ENCODE measurements around the gene CKS2. TPM values are rescaled to one million over a fixed set of nuclear protein-coding genes. Genes with fewer than 3 reads are reported as not detected.
"Not testable (repeated sequence)": the region's sequence is repeated elsewhere in the genome, so short reads cannot be mapped to it uniquely, and the experiment has no call there.

The CKS2 gene
- total RNA-seq = 1 to 10 TPM; 2.9 to 4.3 TPM

DNA sequence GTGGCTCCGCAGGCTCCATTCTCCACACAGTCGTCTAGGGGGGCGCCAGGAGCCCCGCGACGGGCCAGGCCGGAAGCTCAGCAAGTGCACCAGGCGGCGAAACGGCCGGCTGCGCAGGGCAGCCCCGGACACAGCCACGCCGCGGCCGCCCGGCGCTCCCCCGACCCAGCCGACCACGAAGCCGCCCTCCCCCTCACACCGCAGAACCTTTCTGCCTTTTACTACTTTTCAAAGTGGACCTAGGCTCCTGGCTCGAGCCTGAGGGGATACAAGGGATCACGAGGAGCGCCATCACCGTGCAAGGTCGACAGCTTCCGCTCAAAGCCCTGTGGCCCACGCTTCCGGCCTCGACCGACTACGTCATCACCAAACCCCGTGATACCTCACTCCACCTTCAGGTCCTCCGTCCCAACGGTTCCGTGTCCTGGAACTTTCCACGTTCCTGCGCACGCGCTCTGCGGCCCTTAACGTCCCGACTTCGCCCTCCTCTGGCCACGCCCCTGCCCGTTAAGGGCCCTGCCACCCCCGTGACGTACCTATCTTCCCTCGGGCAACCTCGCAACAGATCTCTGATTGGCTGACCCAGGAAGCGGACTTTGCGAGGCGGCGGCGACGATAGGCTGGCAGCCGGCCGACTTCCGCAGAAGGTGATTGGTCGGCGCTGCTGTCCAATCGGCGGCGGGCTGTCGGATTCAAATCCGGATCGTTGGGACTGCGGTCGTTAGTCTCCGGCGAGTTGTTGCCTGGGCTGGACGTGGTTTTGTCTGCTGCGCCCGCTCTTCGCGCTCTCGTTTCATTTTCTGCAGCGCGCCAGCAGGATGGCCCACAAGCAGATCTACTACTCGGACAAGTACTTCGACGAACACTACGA is at the start of gene CKS2:
TSS of gene CKS2 (plus strand) at position 721 of the 871 bp plus-strand sequence. CDS start at position 819, 98 bp downstream.
- peak; percentile 100 for DNase-seq

DNA sequence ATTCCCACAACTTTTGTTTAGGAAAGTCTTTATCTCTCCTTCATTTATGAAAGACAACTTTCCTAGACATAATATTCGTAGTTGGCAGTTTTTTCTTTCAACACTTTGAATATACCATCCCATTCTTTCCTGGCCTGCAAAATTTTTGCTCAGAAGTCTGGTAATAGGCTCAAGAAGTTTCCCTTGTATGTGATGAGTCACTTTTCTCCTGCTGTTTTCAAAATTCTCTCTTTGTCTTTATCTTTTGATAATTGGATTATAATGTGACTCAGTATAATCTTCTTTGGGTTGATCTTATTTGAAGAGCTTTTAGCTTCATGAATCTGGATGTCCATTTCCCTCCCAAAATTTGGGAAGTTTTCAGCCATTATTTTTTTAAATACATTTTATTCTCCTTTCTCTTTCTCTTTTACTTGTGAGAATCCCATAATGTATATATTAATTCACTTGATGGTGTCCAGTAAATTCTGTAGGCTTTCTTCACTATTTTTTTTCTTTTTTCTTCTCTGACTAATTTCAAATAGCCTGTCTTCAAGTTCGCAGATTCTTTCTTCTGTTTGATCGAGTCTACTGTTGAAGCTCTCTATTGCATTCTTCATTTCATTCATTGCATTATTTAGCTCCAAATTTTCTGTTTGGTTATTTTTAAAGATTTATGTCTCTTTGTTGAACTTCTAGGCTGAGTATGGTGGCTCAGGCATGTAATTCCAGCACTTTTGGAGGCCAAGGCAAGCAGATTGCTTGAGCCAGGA is 37.3 kb upstream of the CKS2 start:
- Histone ChIP-seq H3K4me1 (no peaks in the 10 kb centered on the region), H3K27me3 (no peaks in the 10 kb centered on the region), H3K9me3 (peaks cover 0 to 4% (median 0%) of the 10 kb centered on the region in 3 donors), H3K36me3 (replicated peaks in 1 of 2; ENCODE audit: insufficient read depth in 1 of 2, low read depth in 2 of 2) (no peaks in the 10 kb centered on the region), H3K4me3 (no peak overlapping the region), H3K27ac (no peak overlapping the region)
- intact Hi-C loops (cut with DNase I) = no loop called here
- ATAC-seq (no peak), DNase-seq (no peak)
- WGBS, 2 donors = 79 to 80% methylated on average over 3 of the region's 3 CpGs
- no peak for TF ChIP-seq POLR2A (IDR thresholded peaks at IDR 0.05)
- TF ChIP-seq, protein P1, sequence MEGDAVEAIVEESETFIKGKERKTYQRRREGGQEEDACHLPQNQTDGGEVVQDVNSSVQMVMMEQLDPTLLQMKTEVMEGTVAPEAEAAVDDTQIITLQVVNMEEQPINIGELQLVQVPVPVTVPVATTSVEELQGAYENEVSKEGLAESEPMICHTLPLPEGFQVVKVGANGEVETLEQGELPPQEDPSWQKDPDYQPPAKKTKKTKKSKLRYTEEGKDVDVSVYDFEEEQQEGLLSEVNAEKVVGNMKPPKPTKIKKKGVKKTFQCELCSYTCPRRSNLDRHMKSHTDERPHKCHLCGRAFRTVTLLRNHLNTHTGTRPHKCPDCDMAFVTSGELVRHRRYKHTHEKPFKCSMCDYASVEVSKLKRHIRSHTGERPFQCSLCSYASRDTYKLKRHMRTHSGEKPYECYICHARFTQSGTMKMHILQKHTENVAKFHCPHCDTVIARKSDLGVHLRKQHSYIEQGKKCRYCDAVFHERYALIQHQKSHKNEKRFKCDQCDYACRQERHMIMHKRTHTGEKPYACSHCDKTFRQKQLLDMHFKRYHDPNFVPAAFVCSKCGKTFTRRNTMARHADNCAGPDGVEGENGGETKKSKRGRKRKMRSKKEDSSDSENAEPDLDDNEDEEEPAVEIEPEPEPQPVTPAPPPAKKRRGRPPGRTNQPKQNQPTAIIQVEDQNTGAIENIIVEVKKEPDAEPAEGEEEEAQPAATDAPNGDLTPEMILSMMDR (IDR thresholded peaks at IDR 0.05) = no peak

More for the DNA sequence above, at the start of gene CKS2:
- WGBS, 2 donors = 0% methylated on average over 5 to 82 of the region's 86 CpGs
- Histone ChIP-seq H3K36me3 (replicated peaks in 1 of 2; ENCODE audit: insufficient read depth in 1 of 2, low read depth in 2 of 2) (no peaks in the 10 kb centered on the region), H3K4me1 (peaks cover 22% of the 10 kb centered on the region), H3K27ac (peak within 1 kb of the TSS; percentile 99 to 100 (median 100)), H3K27me3 (no peaks in the 10 kb centered on the region), H3K9me3 (no peaks in the 10 kb centered on the region), H3K4me3 (peak within 1 kb of the TSS; percentile 53 to 65)
- intact Hi-C loops (cut with DNase I) = no loop called here
- TF ChIP-seq, protein P1 (IDR thresholded peaks at IDR 0.05) = peak in 1 of 7 experiments; percentile 25
- peak; percentile 96 to 98 (median 98) for TF ChIP-seq POLR2A (IDR thresholded peaks at IDR 0.05)
- peak; percentile 96 for ATAC-seq

DNA sequence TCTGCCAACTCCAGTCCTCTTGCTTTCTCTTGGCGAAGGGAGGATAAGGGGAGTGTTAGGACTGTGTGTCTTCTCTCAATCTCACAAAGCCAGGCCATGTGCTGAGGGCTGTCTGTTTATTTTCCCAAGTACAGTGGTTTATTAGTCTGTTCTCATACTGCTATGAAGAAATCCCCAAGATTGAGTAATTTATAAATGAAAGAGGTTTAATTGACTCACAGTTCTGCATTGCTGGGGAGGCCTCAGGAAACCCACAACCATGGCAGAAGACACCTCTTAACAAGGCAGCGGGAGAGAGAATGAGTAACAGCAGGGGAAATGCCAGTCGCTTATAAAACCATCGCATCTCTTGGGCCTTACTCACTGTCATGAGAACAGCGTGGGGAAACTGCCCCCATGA is 36.2 kb upstream of the CKS2 start:
- Histone ChIP-seq H3K9me3 (peaks cover 0 to 4% (median 0%) of the 10 kb centered on the region in 3 donors), H3K27ac (no peak overlapping the region), H3K36me3 (replicated peaks in 1 of 2; ENCODE audit: insufficient read depth in 1 of 2, low read depth in 2 of 2) (no peaks in the 10 kb centered on the region), H3K4me1 (no peaks in the 10 kb centered on the region), H3K4me3 (no peak overlapping the region), H3K27me3 (no peaks in the 10 kb centered on the region)
- ATAC-seq = no peak
- intact Hi-C loops (cut with DNase I) = no loop called here
- WGBS, 2 donors = 79 to 83% methylated on average over 5 of the region's 5 CpGs
- DNase-seq = no peak
- TF ChIP-seq POLR2A (IDR thresholded peaks at IDR 0.05) = no peak
- TF ChIP-seq, protein P1 (IDR thresholded peaks at IDR 0.05) = no peak

DNA sequence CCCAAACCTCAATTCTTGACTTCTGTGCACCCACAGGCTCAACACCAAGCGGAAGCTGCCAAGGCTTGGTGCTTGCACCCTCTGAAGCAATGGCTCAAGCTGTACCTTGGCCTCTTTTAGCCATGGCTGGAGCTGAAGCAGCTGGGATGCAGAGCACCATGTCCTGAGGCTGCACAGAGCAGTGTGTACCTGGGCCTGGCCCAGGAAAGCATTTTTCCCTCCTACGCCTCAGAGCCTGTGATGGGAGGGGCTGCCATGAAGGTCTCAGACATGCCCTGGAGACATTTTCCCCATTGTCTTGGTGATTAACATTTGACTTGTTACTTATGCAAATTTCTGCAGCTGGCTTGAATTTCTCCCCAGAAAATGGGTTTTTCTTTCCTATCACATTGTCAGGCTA is 35.0 kb upstream of the CKS2 start:
- H3K27ac ChIP-seq; DNase-seq; H3K27me3 ChIP-seq; intact Hi-C loops (cut with DNase I); ATAC-seq; H3K36me3 ChIP-seq (replicated peaks in 1 of 2; ENCODE audit: insufficient read depth in 1 of 2, low read depth in 2 of 2); H3K4me1 ChIP-seq; H3K4me3 ChIP-seq; H3K9me3 ChIP-seq: not testable (repeated sequence)
- 95 to 100% methylated on average over 2 of the region's 2 CpGs for WGBS, 2 donors

DNA sequence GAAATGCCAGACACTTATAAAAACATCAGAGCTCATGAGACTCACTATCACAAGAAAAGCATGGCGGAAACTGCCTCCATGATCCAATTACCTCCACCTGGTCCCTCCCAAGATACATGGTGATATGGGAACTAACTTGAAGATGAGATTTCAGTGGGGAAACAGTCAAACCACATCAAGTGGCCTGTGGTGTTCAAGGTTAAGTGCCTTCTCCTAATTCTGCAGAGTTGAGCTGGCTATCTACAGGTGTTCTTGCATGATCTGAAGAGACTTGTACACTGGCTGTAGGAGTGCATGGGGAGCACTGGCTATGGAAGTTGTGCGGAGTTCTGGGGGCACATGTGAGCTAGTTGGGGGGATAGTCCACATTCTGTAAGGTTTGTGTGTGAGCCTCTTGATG is 34.0 kb upstream of the CKS2 start:
- ATAC-seq (no peak), DNase-seq (no peak)
- Histone ChIP-seq H3K4me1 (no peaks in the 10 kb centered on the region), H3K27me3 (no peaks in the 10 kb centered on the region), H3K27ac (no peak overlapping the region), H3K4me3 (no peak overlapping the region), H3K9me3 (peaks cover 0 to 4% (median 0%) of the 10 kb centered on the region in 3 donors), H3K36me3 (replicated peaks in 1 of 2; ENCODE audit: insufficient read depth in 1 of 2, low read depth in 2 of 2) (no peaks in the 10 kb centered on the region)
- 95 to 100% methylated on average over 2 of the region's 2 CpGs for WGBS, 2 donors
- intact Hi-C loops (cut with DNase I) = no loop called here
- TF ChIP-seq POLR2A (IDR thresholded peaks at IDR 0.05) = no peak
- TF ChIP-seq, protein P1 (IDR thresholded peaks at IDR 0.05) = no peak
